ENCODE results near the gene SPIB. TPM values are rescaled to one million over a fixed set of nuclear protein-coding genes. Genes with fewer than 3 reads are reported as not detected.
"Not testable (repeated sequence)": the region's sequence is repeated elsewhere in the genome, so short reads cannot be mapped to it uniquely, and the experiment has no call there.

SPIB gene
- polyA plus RNA-seq, 1 donor = 1.3 TPM

- DNase-seq = no peak
Observed at GRCh38 chr19:50447053-50447452, 28.3 kb downstream of the SPIB start.

- DNase-seq = no peak
Observed at GRCh38 chr19:50447750-50448149, 29.0 kb downstream of the SPIB start.

- no peak for DNase-seq
Observed at GRCh38 chr19:50449236-50449899, 30.6 kb downstream of the SPIB start.

- DNase-seq = no peak
Observed at GRCh38 chr19:50450369-50451222, 31.9 kb downstream of the SPIB start.

- no peak for DNase-seq
Observed at GRCh38 chr19:50451223-50451534, 32.4 kb downstream of the SPIB start.

- DNase-seq = no peak
Observed at GRCh38 chr19:50453243-50453642, 34.5 kb downstream of the SPIB start.

GRCh38 chr19:50455992-50456391 is 37.3 kb downstream of the SPIB start:
- DNase-seq = no peak

GRCh38 chr19:50457300-50457699 is 38.6 kb downstream of the SPIB start:
- no peak for DNase-seq

GRCh38 chr19:50458396-50459066 is 39.8 kb downstream of the SPIB start:
- no peak for DNase-seq

GRCh38 chr19:50459067-50459456 is 40.3 kb downstream of the SPIB start:
- DNase-seq = no peak

GRCh38 chr19:50459638-50460037 is 40.9 kb downstream of the SPIB start:
- DNase-seq = no peak

GRCh38 chr19:50460161-50460765 is 41.5 kb downstream of the SPIB start:
- no peak for DNase-seq

GRCh38 chr19:50461066-50461875 is 42.5 kb downstream of the SPIB start:
- DNase-seq = peak; percentile 67

GRCh38 chr19:50462970-50463369 is 44.2 kb downstream of the SPIB start:
- DNase-seq = no peak

- DNase-seq = no peak
Observed at GRCh38 chr19:50464348-50464747, 45.6 kb downstream of the SPIB start.

- DNase-seq = no peak
Observed at GRCh38 chr19:50465000-50465399, 46.3 kb downstream of the SPIB start.

- peak; percentile 53 for DNase-seq
Observed at GRCh38 chr19:50465986-50466705, 47.4 kb downstream of the SPIB start.

GRCh38 chr19:50466706-50467039 is 47.9 kb downstream of the SPIB start:
- DNase-seq = no peak

- DNase-seq = no peak
Observed at GRCh38 chr19:50467566-50467965, 48.8 kb downstream of the SPIB start.

GRCh38 chr19:50468818-50469217 is 50.1 kb downstream of the SPIB start:
- DNase-seq = no peak

- not testable (repeated sequence) for DNase-seq
Observed at GRCh38 chr19:50473336-50473735, 54.6 kb downstream of the SPIB start.

- DNase-seq = no peak
Observed at GRCh38 chr19:50475101-50475568, 56.4 kb downstream of the SPIB start.

All from hindlimb muscle (tissue), 1 donor.